HG03520 (cell line): ENCODE results near the gene C5orf22.
"Not testable (repeated sequence)": the region's sequence is repeated elsewhere in the genome, so short reads cannot be mapped to it uniquely, and the experiment has no call there.

Source experiments
- ATAC-seq: cut with Tn5 transposase; IDR thresholded peaks from one replicate; pipeline ENCODE4 v1.9.1; 2021; ENCODE audit warnings: mild to moderate bottlenecking, moderate library complexity; ENCODE audit not compliant: unreplicated experiment

The C5orf22 gene

GRCh38 chr5:31598640-31599611 is 66.8 kb downstream of the C5orf22 start:
- ATAC-seq: no peak

- ATAC-seq: not testable (repeated sequence)
Observed at GRCh38 chr5:31602305-31602704, 70.2 kb downstream of the C5orf22 start.

- no peak for ATAC-seq
Observed at GRCh38 chr5:31604240-31604639, 72.1 kb downstream of the C5orf22 start.

GRCh38 chr5:31604644-31605043 is 72.5 kb downstream of the C5orf22 start:
- no peak for ATAC-seq
